Heart left ventricle (tissue), 16 donors: ENCODE data around the gene FAM221B. TPM values are rescaled to one million over a fixed set of nuclear protein-coding genes. Genes with fewer than 3 reads are reported as not detected.

Experiments used
- ATAC-seq, 4 donors: fragments of 200-7000 bp; cut with Tn5 transposase; one replicate each; pipeline ENCODE4 v1.9.1; 2020 to 2022; ENCODE audit warnings: moderate library complexity in 4 of 4, mild to moderate bottlenecking in 3 of 4, moderate number of reproducible peaks in 1 of 4
- DNase-seq, 5 donors: peaks; one replicate each; pipeline ENCODE4 v3.0.0-alpha.2; 2020
- H3K27ac ChIP-seq, 12 donors: fragments of 200-600 bp; sonication (generic) in 4 of 12; one replicate each; pipeline versions ENCODE4 v1.5.0 to v1.8.0; 2016 to 2022; ENCODE audit warnings: mild to moderate bottlenecking in 2 of 12
- H3K27me3 ChIP-seq, 9 donors: fragments of 200-600 bp; sonication (generic) in 2 of 9; one replicate each; pipeline versions ENCODE4 v1.5.1 to v1.8.0; 2016 to 2022; ENCODE audit warnings: mild to moderate bottlenecking in 3 of 9
- H3K36me3 ChIP-seq, 9 donors: fragments of 200-600 bp; sonication (generic) in 2 of 9; one replicate each; pipeline versions ENCODE4 v1.5.0 to v1.8.0; 2018 to 2022; ENCODE audit warnings: mild to moderate bottlenecking in 2 of 9
- H3K4me1 ChIP-seq, 12 donors: fragments of 200-600 bp; sonication (generic) in 4 of 12; one replicate each; pipeline versions ENCODE4 v1.5.0 to v1.8.0; 2016 to 2022; ENCODE audit warnings: mild to moderate bottlenecking in 3 of 12
- H3K4me3 ChIP-seq, 12 donors: fragments of 200-600 bp; sonication (generic) in 4 of 12; one replicate each; pipeline versions ENCODE4 v1.5.0 to v1.8.0; 2017 to 2022; ENCODE audit warnings: mild to moderate bottlenecking in 9 of 12, moderate library complexity in 4 of 12
- H3K9me3 ChIP-seq, 12 donors: fragments of 200-600 bp; sonication (generic) in 4 of 12; one replicate each; pipeline versions ENCODE4 v1.5.0 to v1.8.0; 2016 to 2022; ENCODE audit warnings: mild to moderate bottlenecking in 1 of 12
- CTCF ChIP-seq, 12 donors: fragments of 200-600 bp; sonication (generic) in 4 of 12; IDR thresholded peaks; one replicate each; pipeline versions ENCODE4 v1.5.0 to v1.8.0; 2018 to 2022; ENCODE audit warnings: antibody characterized with exemption in 12 of 12, mild to moderate bottlenecking in 5 of 12
- POLR2A ChIP-seq, 2 donors: fragments of 450-650 bp; IDR thresholded peaks; one replicate each; pipeline ENCODE4 v1.6.1; 2017; ENCODE audit warnings: antibody characterized with exemption in 2 of 2, mild to moderate bottlenecking in 2 of 2, moderate library complexity in 2 of 2
- WGBS, 4 donors: extraction: QIAGEN DNeasy Blood & Tissue Kit in 2 of 4; methylation state at CpG; one replicate each; pipeline versions ENCODE4 v1.1.5 to v1.1.7; 2013 to 2018; 5-methylcytosine and 5-hydroxymethylcytosine counted together
- intact Hi-C, 10 donors: fragments of 100-400 bp; cut with DNase I; formaldehyde crosslinking; loops; one replicate each; pipeline versions ENCODE4 v1.11.1 to v1.14.2; 2022
- polyA plus RNA-seq, 2 donors: library from polyadenylated mRNA; stranded (reverse); fragments of 200-250 nt; gene quantifications; one replicate each; pipeline ENCODE4 v1.2.3, GENCODE V29; 2013
- total RNA-seq, 9 donors: library from RNA; depleted of rRNA in 2 of 9; stranded (reverse); fragments of >200 nt in 2 of 9; fragmentation: NEBNext Ultra II Directional in 3 of 9; extraction: Animal tissue kit (Norgen Biotek cat#: 25700) in 3 of 9; gene quantifications; one replicate each; pipeline versions ENCODE4 v1.1.0 to v1.2.4, GENCODE V29; 2016 to 2023
- donor health status: ischemic (EF 13 %, LVEDD 7.1; RV severe dilation, severe dysfunction).
- donor health status: healthy with polysubstance abuse.
- donor health status: DM: no; HTN: yes; CAD: no.
- donor health status: DM: no; HTN: no; CAD: no.
- donor health status: ischemic (EF 25% LVEDD 6.9; RV normal size, moderate dysfunction).
- donor health status: ischemic (EF 25% LVEDD 5.7; RV mildly dilated, moderate dysfunction).
- donor health status: healthy.
- donor health status: DM: yes; HTN: yes; CAD: no.
- donor health status: ischemic (EF 35%, LVEDD 5.7; RV mildly dilated, moderate dysfunction).
- donor health status: nonischemic (EF 11% LVEDD 7.7; RV severe dilation, severe dysfunction).
- donor health status: DM: yes; HTN: yes; CAD: no.
- donor health status: PGD.
- donor health status: ischemic (EF 29% LVEDD 5.4; RV normal size, mild dysfunction).
- donor health status: nonischemic (EF 23%, LVEDD 6.1; RV moderate dilation, normal function).

FAM221B gene
- total and polyA plus RNA-seq, 11 donors, result not detected

DNA sequence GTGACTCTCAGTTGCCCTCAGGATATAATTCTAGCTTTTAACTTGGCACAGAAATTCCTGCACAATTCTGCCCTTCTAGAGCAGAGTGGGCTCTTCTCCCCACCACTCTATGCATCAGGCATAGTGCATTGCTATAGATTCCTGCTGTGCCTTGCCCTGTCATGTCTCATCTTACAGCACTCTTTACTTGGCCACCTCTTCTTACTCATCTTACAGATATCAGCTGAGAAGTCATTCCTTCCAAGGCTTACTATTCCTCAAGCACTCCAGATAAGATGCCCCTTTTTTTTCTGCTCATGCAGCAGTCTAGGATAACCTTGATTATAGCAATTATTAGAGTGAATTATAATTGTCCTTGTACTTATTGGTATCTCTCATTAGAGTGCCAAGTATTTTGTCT is 5.6 kb downstream of the FAM221B start:
- Histone ChIP-seq H3K27ac (no peak overlapping the region), H3K36me3 (no peaks in the 10 kb centered on the region), H3K9me3 (no peaks in the 10 kb centered on the region), H3K4me3 (no peak overlapping the region), H3K27me3 (no peaks in the 10 kb centered on the region), H3K4me1 (peaks cover 0 to 7% (median 0%) of the 10 kb centered on the region in 12 donors)
- intact Hi-C loops, result loop anchor here in 1 of 10 donors (10.0 kb wide), 1 partner anchor 168 kb away; the partner anchor contains the start of genes CCDC107, RMRP and SIT1
- DNase-seq (no peak), ATAC-seq (no peak)
- TF ChIP-seq POLR2A (IDR thresholded peaks at IDR 0.05) (no peak), CTCF (IDR thresholded peaks at IDR 0.05) (no peak)

DNA sequence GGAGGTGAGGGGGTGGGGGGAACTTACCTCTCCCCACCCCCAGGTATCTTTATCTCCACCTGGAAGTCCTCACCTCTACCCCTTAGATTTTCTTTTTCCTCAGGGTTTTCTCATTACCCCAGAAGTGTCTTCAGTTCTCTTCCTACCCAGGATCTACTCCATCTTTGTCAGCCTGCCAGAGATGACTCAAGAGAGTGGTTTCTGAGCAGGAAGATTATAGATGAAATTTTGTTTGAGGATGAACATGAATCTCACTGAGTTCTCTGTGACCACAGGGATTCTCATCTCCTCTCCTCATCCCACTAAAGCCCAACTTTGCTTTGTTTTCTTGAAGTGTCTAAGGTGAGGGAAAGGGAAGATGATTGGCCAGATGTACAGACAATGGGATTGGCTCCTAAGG is 8.5 kb downstream of the FAM221B start:
- ATAC-seq (no peak), DNase-seq (no peak)
- intact Hi-C loops, result loop anchor here in 1 of 10 donors (10.0 kb wide), 1 partner anchor 165 kb away; the partner anchor contains the start of genes CCDC107, RMRP and SIT1
- no peaks in the 10 kb centered on the region for H3K27me3 ChIP-seq
- no peaks in the 10 kb centered on the region for H3K36me3 ChIP-seq
- H3K9me3 ChIP-seq, result no peaks in the 10 kb centered on the region
- TF ChIP-seq POLR2A (IDR thresholded peaks at IDR 0.05), result no peak
- no peak for TF ChIP-seq CTCF (IDR thresholded peaks at IDR 0.05)
- no peak overlapping the region for H3K27ac ChIP-seq
- H3K4me1 ChIP-seq, result peaks cover 0 to 8% (median 0%) of the 10 kb centered on the region in 12 donors
- no peak overlapping the region for H3K4me3 ChIP-seq

- TF ChIP-seq POLR2A (IDR thresholded peaks at IDR 0.05), result no peak
- no peak for TF ChIP-seq CTCF (IDR thresholded peaks at IDR 0.05)
- H3K36me3 ChIP-seq, result no peaks in the 10 kb centered on the region
- H3K9me3 ChIP-seq, result no peaks in the 10 kb centered on the region
- H3K4me1 ChIP-seq, result peaks cover 0 to 18% (median 13%) of the 10 kb centered on the region in 12 donors
- ATAC-seq (no peak), DNase-seq (no peak)
- H3K4me3 ChIP-seq, result no peak overlapping the region
- 71 to 93% (median 88%) methylated on average over 3 of the region's 3 CpGs for WGBS, 4 donors
- no peaks in the 10 kb centered on the region for H3K27me3 ChIP-seq
- no peak overlapping the region for H3K27ac ChIP-seq
- intact Hi-C loops, result loop anchor here in 2 of 10 donors (10.0 kb wide), 2 partner anchors 64 to 164 kb away; partner anchors contain the start of genes CCDC107 (in 1 of the 2), MSMP (in 1 of the 2), RMRP (in 1 of the 2) and SIT1 (in 1 of the 2)
Observed at GRCh38 chr9:35818341-35818740, 10.2 kb downstream of the FAM221B start.

GRCh38 chr9:35816708-35817107 is 11.8 kb downstream of the FAM221B start:
- Histone ChIP-seq H3K4me3 (no peak overlapping the region), H3K4me1 (peaks cover 5 to 33% (median 23%) of the 10 kb centered on the region in 12 donors), H3K27me3 (no peaks in the 10 kb centered on the region), H3K27ac (no peak overlapping the region), H3K36me3 (no peaks in the 10 kb centered on the region), H3K9me3 (no peaks in the 10 kb centered on the region)
- ATAC-seq (no peak), DNase-seq (no peak)
- intact Hi-C loops, result loop anchor here in 2 of 10 donors (10.0 kb wide), 2 partner anchors 62 to 162 kb away; partner anchors contain the start of genes CCDC107 (in 1 of the 2), MSMP (in 1 of the 2), RMRP (in 1 of the 2) and SIT1 (in 1 of the 2)
- 43 to 90% (median 62%) methylated on average over 1 of the region's 1 CpG for WGBS, 4 donors
- no peak for TF ChIP-seq CTCF (IDR thresholded peaks at IDR 0.05)
- TF ChIP-seq POLR2A (IDR thresholded peaks at IDR 0.05), result no peak
